ENCODE measurements around the gene FRMD5.
"Not testable (repeated sequence)": the region's sequence is repeated elsewhere in the genome, so short reads cannot be mapped to it uniquely, and the experiment has no call there.

The FRMD5 gene

GRCh38 chr15:43830691-43831275 lies 364.3 kb downstream of the FRMD5 start:
- not testable (repeated sequence) for DNase-seq (ENCODE audit: low spot score)

GRCh38 chr15:43829951-43830540 lies 365.0 kb downstream of the FRMD5 start:
- not testable (repeated sequence) for DNase-seq (ENCODE audit: low spot score)

- DNase-seq (ENCODE audit: low spot score) = no peak
Measured at GRCh38 chr15:43828061-43828657, 366.9 kb downstream of the FRMD5 start.

GRCh38 chr15:43826508-43827341 lies 368.3 kb downstream of the FRMD5 start, which contains the start of gene WDR76:
TSS of gene WDR76 (plus strand) at chr15:43827002. CDS start at chr15:43827033, 31 bp downstream.
- peak; percentile 69 for DNase-seq (ENCODE audit: low spot score)

GRCh38 chr15:43826029-43826507 lies 369.0 kb downstream of the FRMD5 start:
- DNase-seq (ENCODE audit: low spot score) = no peak

- DNase-seq (ENCODE audit: low spot score) = not testable (repeated sequence)
Measured at GRCh38 chr15:43825305-43825704, 369.8 kb downstream of the FRMD5 start.

- DNase-seq (ENCODE audit: low spot score) = peak; percentile 99
Measured at GRCh38 chr15:43824302-43825246, 370.5 kb downstream of the FRMD5 start, which contains the start of gene MFAP1. TSS of gene MFAP1 (minus strand) at chr15:43824690. CDS start at chr15:43824569, 121 bp downstream.

DNA sequence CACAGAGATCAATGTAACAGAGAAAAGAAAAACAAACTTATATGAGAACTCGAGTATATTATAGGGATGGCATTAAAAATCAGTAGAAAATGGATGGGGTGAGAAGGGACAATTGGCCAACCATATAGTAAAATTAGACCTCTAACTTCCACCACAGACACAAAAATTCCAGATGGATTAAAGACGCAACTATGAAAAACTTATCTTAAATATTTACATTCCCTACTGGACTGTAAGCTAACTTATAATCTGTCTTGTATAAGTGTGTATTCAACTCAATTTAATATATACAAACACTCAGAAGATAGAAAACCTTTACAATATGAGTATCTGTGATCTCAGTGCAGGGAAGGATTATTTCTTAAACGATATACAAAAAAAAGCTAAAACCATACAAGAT lies 373.6 kb downstream of the FRMD5 start:
- DNase-seq (ENCODE audit: low spot score) = no peak

All from Ammon's horn (tissue), 1 donor.